ENCODE results near the gene DAAM2.

The DAAM2 gene

GRCh38 chr6:39803872-39804271, 11.7 kb downstream of the DAAM2 start:
- H3K27ac Mint-ChIP-seq, result no peak overlapping the region
- no peaks in the 10 kb centered on the region for H3K36me3 Mint-ChIP-seq
- peaks cover 23% of the 10 kb centered on the region for H3K27me3 Mint-ChIP-seq
- no peaks in the 10 kb centered on the region for H3K9me3 Mint-ChIP-seq
- no peak overlapping the region for H3K4me3 Mint-ChIP-seq
- H3K4me1 Mint-ChIP-seq, result no peaks in the 10 kb centered on the region

GRCh38 chr6:39804466-39805065, 12.4 kb downstream of the DAAM2 start:
- Mint-ChIP-seq H3K36me3 (no peaks in the 10 kb centered on the region), H3K4me1 (no peaks in the 10 kb centered on the region), H3K9me3 (no peaks in the 10 kb centered on the region), H3K4me3 (no peak overlapping the region), H3K27me3 (peaks cover 23% of the 10 kb centered on the region), H3K27ac (no peak overlapping the region)

GRCh38 chr6:39806278-39806677, 14.1 kb downstream of the DAAM2 start:
- Mint-ChIP-seq H3K4me3 (no peak overlapping the region), H3K27ac (no peak overlapping the region), H3K4me1 (no peaks in the 10 kb centered on the region), H3K36me3 (no peaks in the 10 kb centered on the region), H3K27me3 (peaks cover 25% of the 10 kb centered on the region), H3K9me3 (no peaks in the 10 kb centered on the region)

GRCh38 chr6:39808346-39808745, 16.2 kb downstream of the DAAM2 start:
- H3K27me3 Mint-ChIP-seq, result peaks cover 25% of the 10 kb centered on the region
- no peaks in the 10 kb centered on the region for H3K4me1 Mint-ChIP-seq
- no peaks in the 10 kb centered on the region for H3K36me3 Mint-ChIP-seq
- H3K27ac Mint-ChIP-seq, result no peak overlapping the region
- no peak overlapping the region for H3K4me3 Mint-ChIP-seq
- H3K9me3 Mint-ChIP-seq, result no peaks in the 10 kb centered on the region

GRCh38 chr6:39808964-39809363, 16.8 kb downstream of the DAAM2 start:
- Mint-ChIP-seq H3K9me3 (no peaks in the 10 kb centered on the region), H3K36me3 (no peaks in the 10 kb centered on the region), H3K27me3 (peaks cover 22% of the 10 kb centered on the region), H3K4me3 (no peak overlapping the region), H3K4me1 (no peaks in the 10 kb centered on the region), H3K27ac (no peak overlapping the region)

- Mint-ChIP-seq H3K4me1 (no peaks in the 10 kb centered on the region), H3K9me3 (no peaks in the 10 kb centered on the region), H3K27ac (no peak overlapping the region), H3K4me3 (no peak overlapping the region), H3K36me3 (no peaks in the 10 kb centered on the region), H3K27me3 (peaks cover 13% of the 10 kb centered on the region)
These were observed 19.7 kb downstream of the DAAM2 start for GRCh38 chr6:39811835-39812345.

- Mint-ChIP-seq H3K4me3 (no peak overlapping the region), H3K4me1 (no peaks in the 10 kb centered on the region), H3K27me3 (peaks cover 13% of the 10 kb centered on the region), H3K36me3 (no peaks in the 10 kb centered on the region), H3K9me3 (no peaks in the 10 kb centered on the region), H3K27ac (no peak overlapping the region)
These were observed 20.3 kb downstream of the DAAM2 start for GRCh38 chr6:39812496-39812852.

GRCh38 chr6:39812853-39813533, 20.8 kb downstream of the DAAM2 start:
- no peak overlapping the region for H3K27ac Mint-ChIP-seq
- no peaks in the 10 kb centered on the region for H3K36me3 Mint-ChIP-seq
- H3K27me3 Mint-ChIP-seq, result peaks cover 12% of the 10 kb centered on the region
- H3K9me3 Mint-ChIP-seq, result no peaks in the 10 kb centered on the region
- H3K4me1 Mint-ChIP-seq, result no peaks in the 10 kb centered on the region
- no peak overlapping the region for H3K4me3 Mint-ChIP-seq

GRCh38 chr6:39814236-39814635, 22.1 kb downstream of the DAAM2 start:
- Mint-ChIP-seq H3K27ac (no peak overlapping the region), H3K27me3 (peaks cover 5% of the 10 kb centered on the region), H3K9me3 (no peaks in the 10 kb centered on the region), H3K4me1 (no peaks in the 10 kb centered on the region), H3K36me3 (no peaks in the 10 kb centered on the region), H3K4me3 (no peak overlapping the region)

- no peak overlapping the region for H3K4me3 Mint-ChIP-seq
- no peak overlapping the region for H3K27ac Mint-ChIP-seq
- H3K36me3 Mint-ChIP-seq, result no peaks in the 10 kb centered on the region
- H3K27me3 Mint-ChIP-seq, result peaks cover 3% of the 10 kb centered on the region
- no peaks in the 10 kb centered on the region for H3K9me3 Mint-ChIP-seq
- H3K4me1 Mint-ChIP-seq, result no peaks in the 10 kb centered on the region
These were observed 23.2 kb downstream of the DAAM2 start for GRCh38 chr6:39815356-39815755.

- Mint-ChIP-seq H3K27me3 (peaks cover 3% of the 10 kb centered on the region), H3K27ac (no peak overlapping the region), H3K36me3 (no peaks in the 10 kb centered on the region), H3K9me3 (no peaks in the 10 kb centered on the region), H3K4me3 (no peak overlapping the region), H3K4me1 (no peaks in the 10 kb centered on the region)
These were observed 24.6 kb downstream of the DAAM2 start for GRCh38 chr6:39816747-39817146.

- Mint-ChIP-seq H3K9me3 (no peaks in the 10 kb centered on the region), H3K36me3 (no peaks in the 10 kb centered on the region), H3K4me1 (no peaks in the 10 kb centered on the region), H3K27me3 (no peaks in the 10 kb centered on the region), H3K4me3 (no peak overlapping the region), H3K27ac (no peak overlapping the region)
These were observed 26.5 kb downstream of the DAAM2 start for GRCh38 chr6:39818695-39819094.

GRCh38 chr6:39819228-39819627, 27.1 kb downstream of the DAAM2 start:
- H3K9me3 Mint-ChIP-seq, result no peaks in the 10 kb centered on the region
- H3K36me3 Mint-ChIP-seq, result no peaks in the 10 kb centered on the region
- H3K27ac Mint-ChIP-seq, result no peak overlapping the region
- no peaks in the 10 kb centered on the region for H3K27me3 Mint-ChIP-seq
- no peaks in the 10 kb centered on the region for H3K4me1 Mint-ChIP-seq
- no peak overlapping the region for H3K4me3 Mint-ChIP-seq

- Mint-ChIP-seq H3K27me3 (no peaks in the 10 kb centered on the region), H3K36me3 (no peaks in the 10 kb centered on the region), H3K4me3 (no peak overlapping the region), H3K4me1 (no peaks in the 10 kb centered on the region), H3K9me3 (no peaks in the 10 kb centered on the region), H3K27ac (no peak overlapping the region)
These were observed 27.5 kb downstream of the DAAM2 start for GRCh38 chr6:39819676-39820075.

GRCh38 chr6:39820553-39820952, 28.4 kb downstream of the DAAM2 start:
- H3K4me1 Mint-ChIP-seq, result no peaks in the 10 kb centered on the region
- H3K27me3 Mint-ChIP-seq, result no peaks in the 10 kb centered on the region
- H3K4me3 Mint-ChIP-seq, result no peak overlapping the region
- no peaks in the 10 kb centered on the region for H3K36me3 Mint-ChIP-seq
- no peaks in the 10 kb centered on the region for H3K9me3 Mint-ChIP-seq
- H3K27ac Mint-ChIP-seq, result no peak overlapping the region

GRCh38 chr6:39821046-39821740, 29.0 kb downstream of the DAAM2 start:
- no peak overlapping the region for H3K27ac Mint-ChIP-seq
- no peaks in the 10 kb centered on the region for H3K4me1 Mint-ChIP-seq
- no peaks in the 10 kb centered on the region for H3K9me3 Mint-ChIP-seq
- H3K36me3 Mint-ChIP-seq, result no peaks in the 10 kb centered on the region
- H3K27me3 Mint-ChIP-seq, result no peaks in the 10 kb centered on the region
- H3K4me3 Mint-ChIP-seq, result no peak overlapping the region
